Measurements from ENCODE around the gene MPLKIP.

GRCh38 chr7:40120020-40120419 lies 14.4 kb downstream of the MPLKIP start:
- TF ChIP-seq POLR2A (IDR thresholded peaks at IDR 0.05; ENCODE audit: low read length) = no peak
- TF ChIP-seq CTCF (IDR thresholded peaks at IDR 0.05) = no peak
- TF ChIP-seq ELK1 (IDR thresholded peaks at IDR 0.05; ENCODE audit: low read depth, low read length) = no peak
- TF ChIP-seq TP53 (CRISPR knock-in tag; IDR thresholded peaks at IDR 0.05) = no peak
- TF ChIP-seq CHD4 (IDR thresholded peaks at IDR 0.05; ENCODE audit: borderline replicate concordance) = no peak
- no peak for TF ChIP-seq RAD21 (conservative IDR thresholded peaks at IDR 0.05 in 1 of 2, IDR thresholded peaks at IDR 0.05 in 1 of 2)
- TF ChIP-seq USF2 (IDR thresholded peaks at IDR 0.05) = no peak

Measured in A549 (cell line).